ENCODE data around the gene UROS. TPM values are rescaled to one million over a fixed set of nuclear protein-coding genes. Genes with fewer than 3 reads are reported as not detected.

Gene UROS
- total RNA-seq, 1 donor from 2014 or later: 61.5 TPM

DNA sequence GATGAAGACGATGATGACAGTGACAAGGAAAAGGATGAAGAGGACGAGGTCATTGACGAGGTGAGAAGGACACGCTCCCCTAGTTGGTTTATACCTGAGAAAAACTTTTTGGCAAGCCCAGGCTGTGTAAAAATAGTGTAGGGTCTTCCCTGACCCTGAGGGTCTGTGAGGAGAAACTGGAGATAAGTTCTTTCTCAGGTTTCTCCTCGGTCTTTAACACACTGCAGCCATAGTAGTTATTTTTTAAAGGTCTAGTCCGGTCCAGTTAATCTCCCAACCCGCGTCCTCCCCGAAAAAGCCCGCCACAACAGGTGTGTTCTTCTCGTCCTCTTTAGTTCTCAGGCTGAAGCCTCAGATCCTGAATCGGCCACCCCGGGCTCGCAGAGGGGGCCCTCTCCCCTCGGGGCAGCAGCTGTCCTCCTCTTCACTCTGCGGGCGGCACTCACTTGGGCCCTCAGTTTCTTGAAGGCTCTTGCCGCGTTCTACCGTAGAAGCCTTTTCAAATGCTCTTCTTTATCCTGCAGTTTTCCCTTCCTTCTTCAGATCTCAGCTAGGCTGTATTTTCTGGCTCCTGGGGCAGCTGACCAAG is 699 bp upstream of the UROS start:
- Mint-ChIP-seq H3K9me3 (ENCODE audit: unreplicated experiment) (no peaks in the 10 kb centered on the region), H3K4me1 (ENCODE audit: unreplicated experiment) (peaks cover 6% of the 10 kb centered on the region), H3K4me3 (ENCODE audit: unreplicated experiment) (no peak overlapping the region), H3K27ac (ENCODE audit: unreplicated experiment) (no peak overlapping the region), H3K36me3 (ENCODE audit: low read depth, unreplicated experiment) (peaks cover 7% of the 10 kb centered on the region), H3K27me3 (ENCODE audit: unreplicated experiment) (peaks cover 3% of the 10 kb centered on the region)
- peak; percentile 12 for DNase-seq (ENCODE audit: low spot score)
- TF ChIP-seq, protein P1, sequence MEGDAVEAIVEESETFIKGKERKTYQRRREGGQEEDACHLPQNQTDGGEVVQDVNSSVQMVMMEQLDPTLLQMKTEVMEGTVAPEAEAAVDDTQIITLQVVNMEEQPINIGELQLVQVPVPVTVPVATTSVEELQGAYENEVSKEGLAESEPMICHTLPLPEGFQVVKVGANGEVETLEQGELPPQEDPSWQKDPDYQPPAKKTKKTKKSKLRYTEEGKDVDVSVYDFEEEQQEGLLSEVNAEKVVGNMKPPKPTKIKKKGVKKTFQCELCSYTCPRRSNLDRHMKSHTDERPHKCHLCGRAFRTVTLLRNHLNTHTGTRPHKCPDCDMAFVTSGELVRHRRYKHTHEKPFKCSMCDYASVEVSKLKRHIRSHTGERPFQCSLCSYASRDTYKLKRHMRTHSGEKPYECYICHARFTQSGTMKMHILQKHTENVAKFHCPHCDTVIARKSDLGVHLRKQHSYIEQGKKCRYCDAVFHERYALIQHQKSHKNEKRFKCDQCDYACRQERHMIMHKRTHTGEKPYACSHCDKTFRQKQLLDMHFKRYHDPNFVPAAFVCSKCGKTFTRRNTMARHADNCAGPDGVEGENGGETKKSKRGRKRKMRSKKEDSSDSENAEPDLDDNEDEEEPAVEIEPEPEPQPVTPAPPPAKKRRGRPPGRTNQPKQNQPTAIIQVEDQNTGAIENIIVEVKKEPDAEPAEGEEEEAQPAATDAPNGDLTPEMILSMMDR (IDR thresholded peaks at IDR 0.05; ENCODE audit: unreplicated experiment): no peak

DNA sequence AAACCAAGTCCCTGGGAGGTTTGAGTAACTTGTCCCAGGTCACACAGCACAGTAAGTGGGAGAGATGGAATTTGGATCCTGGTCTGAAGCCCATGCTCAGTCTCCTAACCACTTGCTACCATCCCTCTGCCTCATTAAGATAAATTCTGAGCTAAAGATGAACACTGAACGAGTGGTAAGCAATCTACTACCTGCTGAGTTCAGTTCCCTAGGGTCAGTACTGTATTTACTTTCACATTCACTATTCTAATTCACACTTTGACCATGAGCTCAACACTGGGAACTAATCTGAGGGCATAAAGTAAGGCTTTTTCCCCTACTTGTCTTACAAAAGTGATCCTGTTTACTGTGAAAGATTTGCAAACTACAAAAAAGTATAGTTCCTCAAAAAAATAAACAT is 2.4 kb downstream of the UROS start:
- H3K9me3 Mint-ChIP-seq (ENCODE audit: unreplicated experiment): no peaks in the 10 kb centered on the region
- H3K4me3 Mint-ChIP-seq (ENCODE audit: unreplicated experiment): no peak overlapping the region
- no peak for DNase-seq (ENCODE audit: low spot score)
- peaks cover 2% of the 10 kb centered on the region for H3K27me3 Mint-ChIP-seq (ENCODE audit: unreplicated experiment)
- peaks cover 2% of the 10 kb centered on the region for H3K36me3 Mint-ChIP-seq (ENCODE audit: low read depth, unreplicated experiment)
- peaks cover 6% of the 10 kb centered on the region for H3K4me1 Mint-ChIP-seq (ENCODE audit: unreplicated experiment)
- TF ChIP-seq, protein P1 (IDR thresholded peaks at IDR 0.05; ENCODE audit: unreplicated experiment): no peak
- no peak overlapping the region for H3K27ac Mint-ChIP-seq (ENCODE audit: unreplicated experiment)

DNA sequence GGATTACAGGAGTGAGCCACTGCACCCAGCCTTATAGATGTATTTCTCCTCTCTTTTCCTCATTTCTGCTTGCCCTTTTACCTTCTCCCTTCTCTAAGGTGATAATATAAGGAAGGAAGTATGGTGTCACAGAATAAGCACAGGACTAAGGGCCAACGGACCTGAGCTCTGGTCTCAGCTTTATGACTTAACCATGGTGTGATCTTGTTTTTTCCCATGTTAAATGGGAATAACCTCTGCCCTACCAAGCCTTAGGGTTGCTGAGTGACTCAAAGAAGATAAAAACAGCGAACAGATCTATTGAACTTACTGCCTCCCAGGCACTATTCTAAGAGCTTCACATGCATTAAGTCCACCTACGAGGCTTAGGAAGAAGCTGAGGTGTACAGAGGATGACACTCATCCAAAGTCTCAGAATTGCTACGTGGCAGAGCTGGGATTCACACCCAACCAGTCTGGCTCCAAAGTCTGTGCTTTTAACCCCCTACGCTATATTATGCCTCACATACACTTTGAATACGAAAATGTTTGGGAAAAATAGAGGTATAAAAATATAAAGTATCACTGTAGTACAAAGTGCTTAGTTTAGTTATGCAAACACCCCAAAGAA is 5.6 kb downstream of the UROS start:
- no peak overlapping the region for H3K4me3 Mint-ChIP-seq (ENCODE audit: unreplicated experiment)
- no peak overlapping the region for H3K27ac Mint-ChIP-seq (ENCODE audit: unreplicated experiment)
- H3K9me3 Mint-ChIP-seq (ENCODE audit: unreplicated experiment): no peaks in the 10 kb centered on the region
- H3K4me1 Mint-ChIP-seq (ENCODE audit: unreplicated experiment): peaks cover 6% of the 10 kb centered on the region
- TF ChIP-seq, protein P1 (IDR thresholded peaks at IDR 0.05; ENCODE audit: unreplicated experiment): no peak
- DNase-seq (ENCODE audit: low spot score): no peak
- peaks cover 16% of the 10 kb centered on the region for H3K36me3 Mint-ChIP-seq (ENCODE audit: low read depth, unreplicated experiment)
- peaks cover 2% of the 10 kb centered on the region for H3K27me3 Mint-ChIP-seq (ENCODE audit: unreplicated experiment)

DNA sequence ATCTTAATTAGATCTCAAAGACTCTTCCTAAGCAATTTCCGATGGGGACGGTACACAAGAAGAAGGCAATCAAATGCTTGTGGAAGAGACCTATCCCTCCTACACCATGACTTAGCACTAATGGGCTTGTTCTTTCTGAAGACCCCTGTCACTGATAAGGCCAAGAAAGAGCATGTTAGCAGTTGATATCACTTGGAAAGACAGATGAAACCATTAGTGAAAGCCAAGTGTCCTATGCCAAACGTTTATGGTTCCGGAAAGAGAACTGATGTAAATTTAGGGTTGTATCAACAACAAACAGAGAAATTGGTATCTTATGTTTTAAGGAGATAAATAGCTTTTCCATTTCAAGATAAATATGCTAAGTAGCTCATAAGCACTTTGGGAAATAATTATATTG is 6.5 kb downstream of the UROS start:
- TF ChIP-seq, protein P1 (IDR thresholded peaks at IDR 0.05; ENCODE audit: unreplicated experiment): no peak
- Mint-ChIP-seq H3K9me3 (ENCODE audit: unreplicated experiment) (no peaks in the 10 kb centered on the region), H3K36me3 (ENCODE audit: low read depth, unreplicated experiment) (peaks cover 16% of the 10 kb centered on the region), H3K27ac (ENCODE audit: unreplicated experiment) (no peak overlapping the region), H3K27me3 (ENCODE audit: unreplicated experiment) (peaks cover 2% of the 10 kb centered on the region), H3K4me1 (ENCODE audit: unreplicated experiment) (peaks cover under 1% of the 10 kb centered on the region), H3K4me3 (ENCODE audit: unreplicated experiment) (no peak overlapping the region)
- DNase-seq (ENCODE audit: low spot score): no peak

DNA sequence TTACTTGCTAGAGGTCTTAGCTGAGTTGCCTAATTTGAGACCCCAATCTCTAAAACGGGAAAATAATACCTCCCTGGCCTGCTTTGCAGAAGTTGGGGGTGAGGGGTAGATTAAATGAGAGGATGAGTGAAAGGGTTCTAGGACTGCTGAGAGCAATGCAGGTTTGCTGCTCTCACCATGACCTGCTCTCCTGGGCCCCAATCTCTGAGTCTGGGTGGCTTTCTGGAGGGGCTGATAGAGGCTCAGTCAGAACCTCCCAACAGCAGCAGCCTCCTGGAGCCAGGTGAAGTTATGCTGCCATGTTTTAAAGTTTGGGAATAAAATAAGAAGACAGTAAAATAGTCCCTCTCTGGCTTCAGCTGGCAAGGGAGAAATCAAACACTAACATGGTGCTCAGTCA is 7.3 kb downstream of the UROS start:
- no peak for DNase-seq (ENCODE audit: low spot score)
- Mint-ChIP-seq H3K4me1 (ENCODE audit: unreplicated experiment) (no peaks in the 10 kb centered on the region), H3K36me3 (ENCODE audit: low read depth, unreplicated experiment) (peaks cover 18% of the 10 kb centered on the region), H3K27ac (ENCODE audit: unreplicated experiment) (no peak overlapping the region), H3K27me3 (ENCODE audit: unreplicated experiment) (peaks cover 2% of the 10 kb centered on the region), H3K9me3 (ENCODE audit: unreplicated experiment) (no peaks in the 10 kb centered on the region), H3K4me3 (ENCODE audit: unreplicated experiment) (no peak overlapping the region)
- TF ChIP-seq, protein P1 (IDR thresholded peaks at IDR 0.05; ENCODE audit: unreplicated experiment): no peak

Data from endothelial cell (in vitro differentiated cells).